Activated CD4-positive, alpha-beta T cell treated with anti-CD3 and anti-CD28 coated beads, Interleukin-2, Interleukin-4, amounts not matched to agents 100 ng/mL and 50 ng/mL, durations not matched to agents 16 hours and 8 hours (primary cell): ENCODE measurements around the gene C4orf46.

Experiments
- DNase-seq: peaks from one replicate; pipeline ENCODE4 v3.0.0-alpha.2; 2020; ENCODE audit warnings: low spot score

Gene C4orf46

DNA sequence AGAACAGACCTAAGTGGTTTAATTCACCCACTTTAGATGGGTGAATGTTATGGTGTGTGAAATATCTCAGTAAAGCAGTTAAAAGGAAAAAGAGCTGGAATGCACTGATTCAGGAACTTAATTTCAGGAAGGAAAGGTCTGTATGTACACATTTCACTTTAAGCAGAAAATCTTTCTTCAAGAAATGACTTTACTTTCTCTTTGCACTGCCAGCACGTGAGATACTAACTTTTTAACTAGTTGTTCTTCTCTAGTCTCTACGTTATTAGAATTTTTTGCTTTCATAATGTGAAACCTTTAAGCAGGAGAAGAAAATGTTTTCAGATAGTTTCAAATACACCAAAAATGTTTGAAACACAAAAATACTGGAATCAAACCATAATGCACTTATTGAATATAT, 18.8 kb downstream of the C4orf46 start:
- no peak for DNase-seq

DNA sequence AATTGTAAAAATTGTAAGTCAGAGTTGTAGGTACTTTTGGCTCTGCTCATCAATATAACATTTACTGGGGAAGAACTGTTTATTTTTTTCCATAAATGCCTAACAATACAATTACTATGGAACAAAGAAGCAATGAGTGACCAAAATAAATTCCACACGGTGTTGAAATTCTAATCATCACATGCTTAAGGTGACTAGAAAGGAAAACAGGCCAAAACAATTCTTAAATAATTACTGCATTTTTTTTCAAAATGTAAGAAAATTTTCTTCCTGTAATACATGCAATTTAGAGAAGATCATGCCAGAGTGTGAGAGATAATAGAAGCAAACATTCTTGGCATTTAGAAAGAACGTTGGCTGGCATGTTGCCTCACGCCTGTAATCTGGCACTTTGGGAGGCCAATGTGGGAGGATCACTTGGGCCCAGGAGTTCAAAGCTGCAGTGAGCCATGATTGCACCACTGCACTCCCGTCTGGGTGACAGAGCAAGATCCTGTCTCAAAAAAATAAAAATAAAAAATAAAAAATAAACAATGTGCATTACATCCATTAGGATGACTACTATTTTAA, 22.5 kb downstream of the C4orf46 start:
- DNase-seq, result no peak

DNA sequence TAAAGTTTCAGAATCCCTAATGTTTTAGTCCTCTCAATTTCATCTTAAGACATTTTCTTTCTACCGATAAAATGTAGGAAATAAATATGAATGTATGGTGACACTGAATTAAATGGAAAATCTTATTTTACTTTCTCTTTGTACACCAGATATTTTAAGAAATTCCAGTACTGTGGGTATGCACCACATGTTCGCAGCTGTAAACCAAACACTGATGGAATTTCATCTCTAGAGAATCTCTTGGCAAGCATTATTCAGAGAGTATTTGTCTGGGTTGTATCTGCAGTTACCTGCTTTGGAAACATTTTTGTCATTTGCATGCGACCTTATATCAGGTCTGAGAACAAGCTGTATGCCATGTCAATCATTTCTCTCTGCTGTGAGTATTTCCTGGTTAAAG, 26.9 kb downstream of the C4orf46 start:
- no peak for DNase-seq

DNA sequence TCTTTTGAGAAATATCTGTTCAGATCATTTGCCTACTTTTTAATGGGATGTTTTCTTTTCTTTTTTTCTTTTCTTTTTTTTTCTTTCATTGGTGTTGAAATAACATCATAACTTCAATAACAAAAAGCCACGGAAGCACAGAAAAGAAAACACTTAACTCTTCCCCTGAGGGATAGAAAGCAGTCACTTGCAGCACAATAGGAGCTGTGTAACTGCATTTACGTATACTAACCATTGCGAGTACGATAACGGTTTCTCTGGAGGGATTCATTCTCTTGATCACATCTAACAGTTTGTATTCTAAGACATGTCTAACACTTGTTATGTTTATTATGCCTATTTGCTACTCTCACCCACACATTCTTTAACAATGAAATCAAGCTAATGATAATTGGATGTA, 27.3 kb downstream of the C4orf46 start:
- DNase-seq, result no peak

DNA sequence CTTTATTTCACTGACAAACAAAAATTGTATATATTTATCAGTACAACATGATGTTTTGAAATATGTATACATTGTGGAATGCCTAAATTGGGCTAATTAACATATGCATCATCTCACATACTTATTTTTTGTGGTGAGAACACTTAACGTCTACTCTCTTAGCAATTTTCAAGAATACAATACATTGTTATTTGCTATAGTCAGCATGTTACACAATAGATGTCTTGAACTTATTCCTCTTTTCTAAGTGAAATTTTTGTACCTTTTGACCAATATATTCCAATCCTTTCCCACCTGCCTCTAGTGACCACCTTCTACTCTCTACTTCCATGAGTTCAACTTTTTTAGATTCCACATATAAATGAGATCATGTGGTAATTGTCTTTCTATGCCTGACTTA, 35.1 kb downstream of the C4orf46 start:
- no peak for DNase-seq

DNA sequence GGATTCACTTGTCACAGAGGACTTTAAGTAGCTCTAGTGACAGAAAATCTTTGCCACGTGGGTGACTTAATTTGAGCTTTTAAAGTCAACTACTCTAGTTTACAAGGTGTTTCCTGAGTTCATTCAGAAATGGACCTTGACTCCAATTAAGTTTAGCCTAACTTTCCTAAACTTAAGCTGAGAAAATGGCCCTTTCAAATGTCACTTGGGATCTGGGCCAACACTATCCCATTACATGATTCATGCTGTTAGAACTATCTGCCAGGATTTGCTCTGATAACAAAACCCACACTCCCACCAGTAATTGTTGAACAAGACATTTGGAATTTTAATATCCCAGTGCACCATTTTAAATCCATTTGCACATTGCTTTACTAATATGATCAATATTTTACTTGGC, 40.8 kb downstream of the C4orf46 start:
- no peak for DNase-seq

DNA sequence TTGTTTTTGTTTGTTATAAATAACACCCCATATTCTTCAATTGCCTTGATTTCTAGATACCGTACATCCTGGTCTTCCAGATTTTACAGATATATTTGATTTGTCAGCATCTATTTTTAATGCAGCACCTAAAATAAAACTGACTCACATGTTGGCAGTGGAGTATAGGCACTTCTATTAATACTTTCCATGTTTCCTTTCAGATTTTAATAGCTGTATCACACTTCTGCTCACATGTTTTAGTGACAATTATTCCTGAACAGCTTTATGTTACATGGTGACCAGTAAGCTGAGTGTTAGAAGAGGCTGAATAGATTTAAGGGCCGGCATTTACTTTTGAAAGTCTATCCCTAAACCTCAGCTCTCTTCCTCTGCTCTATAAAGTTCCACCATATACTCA, 46.1 kb downstream of the C4orf46 start:
- no peak for DNase-seq

DNA sequence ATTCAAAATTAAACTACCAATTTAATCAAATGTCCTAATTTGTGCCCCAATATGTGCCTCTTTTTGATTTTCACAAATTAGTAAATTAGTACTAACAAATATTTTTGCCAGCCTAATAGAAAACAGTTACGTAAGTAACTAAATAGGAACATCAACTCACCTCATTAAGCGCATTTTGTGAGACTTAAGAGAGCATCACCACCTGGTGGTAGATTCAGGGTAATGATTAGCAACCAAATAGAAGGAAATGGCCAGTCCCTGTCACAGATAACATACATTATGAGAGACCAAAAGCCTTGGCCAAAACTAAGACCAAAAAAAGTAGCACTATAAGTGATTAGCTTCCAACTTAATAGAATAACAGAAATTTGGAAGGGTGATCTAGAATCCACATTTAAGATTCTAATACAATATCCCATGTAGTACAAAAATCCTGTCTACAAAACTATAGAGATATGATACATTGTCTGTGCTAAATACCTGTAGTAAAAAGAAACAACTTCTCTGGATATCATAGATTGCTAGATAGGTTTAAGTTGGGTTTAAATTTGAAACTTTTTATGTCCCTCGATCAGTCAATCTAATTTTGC, 46.7 kb downstream of the C4orf46 start:
- DNase-seq, result peak; percentile 27

DNA sequence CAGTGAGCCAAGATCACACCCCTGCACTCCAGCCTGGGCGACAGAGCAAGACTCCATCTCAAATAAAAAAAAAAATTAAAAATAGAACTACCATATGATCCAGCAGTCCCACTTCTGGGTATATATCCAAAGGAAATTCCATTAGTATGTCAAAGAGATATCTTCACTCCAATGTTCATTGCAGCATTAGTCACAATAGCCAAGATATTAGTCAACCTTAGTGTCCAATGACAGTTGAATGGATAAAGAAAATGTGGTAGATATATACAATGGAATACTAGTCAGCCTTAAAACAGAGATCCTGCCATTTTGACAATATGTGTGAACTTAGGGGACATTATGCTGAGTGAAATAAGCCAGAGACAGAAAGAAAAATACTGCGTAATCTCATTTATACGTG, 49.4 kb downstream of the C4orf46 start:
- no peak for DNase-seq

DNA sequence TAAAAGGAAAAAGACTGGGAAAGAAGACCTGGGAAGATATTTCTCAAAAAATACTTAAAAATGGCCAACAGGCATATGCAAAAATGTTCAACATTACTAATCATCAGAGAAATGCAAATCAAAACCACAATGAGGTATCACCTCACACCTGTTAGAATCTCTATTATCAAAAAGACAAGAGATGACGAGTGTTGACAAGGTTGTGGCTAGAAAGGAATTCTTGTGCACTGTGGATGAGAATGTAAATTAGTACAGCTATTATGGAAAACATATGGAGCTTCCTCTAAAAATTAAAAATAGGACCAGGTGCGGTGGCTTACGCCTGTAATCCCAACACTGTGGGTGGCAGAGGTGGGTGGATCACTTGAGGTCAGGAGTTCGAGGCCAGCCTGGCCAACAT, 50.0 kb downstream of the C4orf46 start:
- no peak for DNase-seq

DNA sequence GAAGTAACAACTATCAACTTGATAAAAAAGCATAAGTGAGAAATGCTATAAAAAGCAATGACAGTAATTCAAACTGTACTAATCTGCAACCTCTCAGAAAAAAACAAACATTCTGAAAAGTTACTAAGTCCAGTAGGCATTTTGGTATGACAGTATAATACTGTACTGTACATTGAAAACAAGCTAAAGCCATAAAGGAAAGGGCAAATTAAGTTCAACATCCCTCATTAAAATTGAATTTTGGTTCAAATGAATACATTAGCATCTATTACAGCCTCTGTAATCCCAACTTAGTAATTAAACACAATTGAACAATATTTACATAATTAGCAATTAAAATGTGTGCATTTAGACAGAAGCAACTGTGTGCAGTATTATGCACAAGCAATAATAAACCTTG, 53.7 kb downstream of the C4orf46 start:
- DNase-seq, result no peak
